HepG2 (cell line): ENCODE measurements around the gene OLR1. TPM values are rescaled to one million over a fixed set of nuclear protein-coding genes. Genes with fewer than 3 reads are reported as not detected.

Experiments used
- ATF1 ChIP-seq: IDR thresholded peaks from 2 replicates; pipeline ENCODE4 v1.6.1; 2016; ENCODE audit warnings: mild to moderate bottlenecking, control low read depth
- ATF7 ChIP-seq, 2 experiments: fragments of 450-650 bp in 1 of 2; sonication (generic) in 1 of 2; formaldehyde crosslinking in 1 of 2; IDR thresholded peaks; 2 replicates each; pipeline versions ENCODE4 v1.4.0 to v1.6.1; 2016 to 2020; ENCODE audit warnings: antibody characterized with exemption in 1 of 2, mild to moderate bottlenecking in 1 of 2, missing genetic modification reagents in 1 of 2
- BORCS8-MEF2B ChIP-seq: sonication (generic); formaldehyde crosslinking; IDR thresholded peaks from 2 replicates; pipeline ENCODE4 v1.8.0; 2022; ENCODE audit warnings: mild to moderate bottlenecking, missing genetic modification reagents
- CEBPB ChIP-seq: IDR thresholded peaks from 2 replicates; pipeline ENCODE4 v1.6.1; 2011; ENCODE audit warnings: low read depth, low read length, improper control_type of control experiment, borderline replicate concordance
- CREB1 ChIP-seq, 2 experiments: fragments of 450-650 bp in 1 of 2; IDR thresholded peaks; 2 replicates each; pipeline ENCODE4 v1.6.1; 2016 to 2017; ENCODE audit warnings: control low read depth in 1 of 2, mild to moderate bottlenecking in 1 of 2, missing compliant biosample characterization in 1 of 2, missing genetic modification characterization in 1 of 2
- GABPB1 ChIP-seq: IDR thresholded peaks from 2 replicates; pipeline ENCODE4 v1.6.1; 2016; ENCODE audit warnings: mild to moderate bottlenecking, missing genetic modification reagents, moderate library complexity, missing compliant biosample characterization
- KLF16 ChIP-seq, 2 experiments: sonication (generic) in 1 of 2; formaldehyde crosslinking in 1 of 2; IDR thresholded peaks; 2 replicates each; pipeline versions ENCODE4 v1.6.1 to v1.8.0; 2016 to 2023; ENCODE audit warnings: missing genetic modification reagents in 2 of 2, missing compliant biosample characterization in 1 of 2
- NONO ChIP-seq, 2 experiments: fragments of 450-650 bp in 1 of 2; sonication (generic) in 1 of 2; formaldehyde crosslinking in 1 of 2; IDR thresholded peaks in 1 of 2; conservative IDR thresholded peaks in 1 of 2; 2 replicates each; pipeline versions ENCODE4 v1.6.1 to v1.8.0; 2017 to 2022; ENCODE audit warnings: mild to moderate bottlenecking in 1 of 2, missing genetic modification reagents in 1 of 2, moderate library complexity in 1 of 2
- PHF8 ChIP-seq: sonication (generic); formaldehyde crosslinking; IDR thresholded peaks from 2 replicates; pipeline ENCODE4 v1.5.0; 2020; ENCODE audit warnings: missing genetic modification reagents
- RBFOX2 ChIP-seq: fragments of 200-400 bp; formaldehyde crosslinking; IDR thresholded peaks from 2 replicates; pipeline ENCODE4 v1.6.1; 2017; ENCODE audit warnings: low read depth, mild to moderate bottlenecking, low read length
- SIN3A ChIP-seq: IDR thresholded peaks from 2 replicates; pipeline ENCODE4 v1.6.1; 2011; ENCODE audit warnings: low read depth, mild to moderate bottlenecking, control low read depth, low read length, borderline replicate concordance
- SRSF1 ChIP-seq: fragments of 200-400 bp; formaldehyde crosslinking; optimal IDR thresholded peaks from 2 replicates; pipeline ENCODE3; 2017; ENCODE audit warnings: mild to moderate bottlenecking, low read depth, low read length, moderate library complexity
- ZNF230 ChIP-seq: sonication (generic); formaldehyde crosslinking; IDR thresholded peaks from 2 replicates; pipeline ENCODE4 v1.4.0; 2020; ENCODE audit warnings: mild to moderate bottlenecking, missing genetic modification reagents
- ZNF501 ChIP-seq: sonication (generic); formaldehyde crosslinking; IDR thresholded peaks from 2 replicates; pipeline ENCODE4 v1.5.1; 2020; ENCODE audit warnings: mild to moderate bottlenecking, moderate library complexity, missing genetic modification reagents
- ZNF558 ChIP-seq: sonication (generic); formaldehyde crosslinking; IDR thresholded peaks from 2 replicates; pipeline ENCODE4 v1.9.0; 2022; ENCODE audit warnings: mild to moderate bottlenecking, missing genetic modification reagents, borderline replicate concordance
- polyA plus RNA-seq, 8 experiments: library from polyadenylated mRNA; depleted of rRNA in 3 of 8; stranded (reverse) in 7 of 8; unstranded in 1 of 8; fragments of >200 nt; fragmentation: Illumina TruSeq in 4 of 8; extraction: Trizol in 4 of 8; gene quantifications; 2 replicates each; pipeline versions ENCODE4 v1.2.1 to v1.2.3, GENCODE V29; 2011 to 2016; ENCODE audit warnings: low read depth in 4 of 8, missing spikeins in 1 of 8, mixed read lengths in 1 of 8; ENCODE audit not compliant: insufficient read depth in 1 of 8
- total RNA-seq, 5 experiments: library from RNA; depleted of rRNA; stranded (reverse); fragments of >200 nt; fragmentation: Illumina TruSeq; extraction: Trizol; gene quantifications; 2 replicates each; pipeline ENCODE4 v1.2.3, GENCODE V29; 2016; ENCODE audit warnings: low read depth in 1 of 5
- TF ChIP-seq, protein P1 (sequence below): sonication (generic); formaldehyde crosslinking; IDR thresholded peaks from 2 replicates; pipeline ENCODE4 v1.8.0; 2022; ENCODE audit warnings: missing genetic modification reagents, low read depth, mild to moderate bottlenecking, borderline replicate concordance
- TF ChIP-seq, protein P2 (sequence below): sonication (generic); formaldehyde crosslinking; IDR thresholded peaks from 2 replicates; pipeline ENCODE4; 2020; ENCODE audit warnings: missing genetic modification reagents, mild to moderate bottlenecking, borderline replicate concordance
- TF ChIP-seq, protein P3 (sequence below): sonication (generic); formaldehyde crosslinking; IDR thresholded peaks from 2 replicates; pipeline ENCODE4 v1.9.0; 2022; ENCODE audit warnings: missing genetic modification reagents, mild to moderate bottlenecking, borderline replicate concordance
- TF ChIP-seq, protein P4 (sequence below): sonication (generic); formaldehyde crosslinking; IDR thresholded peaks from 2 replicates; pipeline ENCODE4 v1.5.0; 2020; ENCODE audit warnings: mild to moderate bottlenecking, missing genetic modification reagents, borderline replicate concordance

OLR1 gene
- total and polyA plus RNA-seq, 2 of the 13 experiments (the other 11 are each of a cell fraction or from before 2014, with no cell fraction given), result not detected

DNA sequence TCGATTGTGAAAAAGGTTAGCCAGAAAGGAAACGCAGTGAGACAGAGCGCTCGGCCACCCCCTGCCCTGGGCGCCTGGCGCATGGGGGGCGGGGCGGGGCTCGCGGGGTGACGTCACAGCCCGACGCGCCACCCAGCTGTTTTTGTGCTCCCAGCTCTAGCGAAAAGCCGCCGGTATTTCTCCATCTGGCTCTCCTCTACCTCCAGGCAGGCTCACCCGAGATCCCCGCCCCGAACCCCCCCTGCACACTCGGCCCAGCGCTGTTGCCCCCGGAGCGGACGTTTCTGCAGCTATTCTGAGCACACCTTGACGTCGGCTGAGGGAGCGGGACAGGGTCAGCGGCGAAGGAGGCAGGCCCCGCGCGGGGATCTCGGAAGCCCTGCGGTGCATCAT lies 40.8 kb upstream of the OLR1 start, which contains the start of gene GABARAPL1 (continued):
- TF ChIP-seq, protein P1, sequence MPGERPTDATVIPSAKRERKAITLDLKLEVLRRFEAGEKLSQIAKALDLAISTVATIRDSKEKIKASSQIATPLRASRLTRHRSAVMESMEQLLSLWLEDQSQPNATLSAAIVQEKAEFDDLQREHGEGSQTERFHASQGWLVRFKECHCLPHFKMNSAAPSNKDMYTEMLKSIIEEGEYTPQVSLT, result 0 out of 2 replicates have a peak, but pooled peaks have one; percentile 38
- TF ChIP-seq RBFOX2 (peak; percentile 65), CEBPB (peak; percentile 0; the same call in 1 of the 2 replicates), NONO (IDR thresholded peaks at IDR 0.05) (no peak), NONO (CRISPR knock-in tag; conservative IDR thresholded peaks at IDR 0.05) (0 out of 2 replicates have a peak, but pooled peaks have one; percentile 10), SIN3A (peak; percentile 81; the same call in 1 of the 2 replicates), ATF1 (peak; percentile 91), ZNF558 (peak; percentile 30; the same call in 1 of the 2 replicates), SRSF1 (no peak), BORCS8-MEF2B (peak; percentile 9; the same call in 1 of the 2 replicates), PHF8 (CRISPR knock-in tag) (0 out of 2 replicates have a peak, but pooled peaks have one; percentile 51), CREB1 (IDR thresholded peaks at IDR 0.05) (peak; percentile 99), CREB1 (CRISPR knock-in tag; IDR thresholded peaks at IDR 0.05) (peak; percentile 84), GABPB1 (CRISPR knock-in tag) (peak; percentile 51; the same call in 1 of the 2 replicates), KLF16 (CRISPR knock-in tag; IDR thresholded peaks at IDR 0.05) (peak in 1 of 2 experiments; percentile 1; a peak in 1 of 4 replicates), ZNF230 (CRISPR knock-in tag) (0 out of 2 replicates have a peak, but pooled peaks have one; percentile 16), ZNF501 (CRISPR knock-in tag) (no peak), ATF7 (IDR thresholded peaks at IDR 0.05) (peak; percentile 79), ATF7 (CRISPR knock-in tag; IDR thresholded peaks at IDR 0.05) (0 out of 2 replicates have a peak, but pooled peaks have one; percentile 37)
- TF ChIP-seq, protein P2, sequence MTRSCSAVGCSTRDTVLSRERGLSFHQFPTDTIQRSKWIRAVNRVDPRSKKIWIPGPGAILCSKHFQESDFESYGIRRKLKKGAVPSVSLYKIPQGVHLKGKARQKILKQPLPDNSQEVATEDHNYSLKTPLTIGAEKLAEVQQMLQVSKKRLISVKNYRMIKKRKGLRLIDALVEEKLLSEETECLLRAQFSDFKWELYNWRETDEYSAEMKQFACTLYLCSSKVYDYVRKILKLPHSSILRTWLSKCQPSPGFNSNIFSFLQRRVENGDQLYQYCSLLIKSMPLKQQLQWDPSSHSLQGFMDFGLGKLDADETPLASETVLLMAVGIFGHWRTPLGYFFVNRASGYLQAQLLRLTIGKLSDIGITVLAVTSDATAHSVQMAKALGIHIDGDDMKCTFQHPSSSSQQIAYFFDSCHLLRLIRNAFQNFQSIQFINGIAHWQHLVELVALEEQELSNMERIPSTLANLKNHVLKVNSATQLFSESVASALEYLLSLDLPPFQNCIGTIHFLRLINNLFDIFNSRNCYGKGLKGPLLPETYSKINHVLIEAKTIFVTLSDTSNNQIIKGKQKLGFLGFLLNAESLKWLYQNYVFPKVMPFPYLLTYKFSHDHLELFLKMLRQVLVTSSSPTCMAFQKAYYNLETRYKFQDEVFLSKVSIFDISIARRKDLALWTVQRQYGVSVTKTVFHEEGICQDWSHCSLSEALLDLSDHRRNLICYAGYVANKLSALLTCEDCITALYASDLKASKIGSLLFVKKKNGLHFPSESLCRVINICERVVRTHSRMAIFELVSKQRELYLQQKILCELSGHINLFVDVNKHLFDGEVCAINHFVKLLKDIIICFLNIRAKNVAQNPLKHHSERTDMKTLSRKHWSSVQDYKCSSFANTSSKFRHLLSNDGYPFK, result peak; percentile 3; the same call in 1 of the 2 replicates
- TF ChIP-seq, protein P3, sequence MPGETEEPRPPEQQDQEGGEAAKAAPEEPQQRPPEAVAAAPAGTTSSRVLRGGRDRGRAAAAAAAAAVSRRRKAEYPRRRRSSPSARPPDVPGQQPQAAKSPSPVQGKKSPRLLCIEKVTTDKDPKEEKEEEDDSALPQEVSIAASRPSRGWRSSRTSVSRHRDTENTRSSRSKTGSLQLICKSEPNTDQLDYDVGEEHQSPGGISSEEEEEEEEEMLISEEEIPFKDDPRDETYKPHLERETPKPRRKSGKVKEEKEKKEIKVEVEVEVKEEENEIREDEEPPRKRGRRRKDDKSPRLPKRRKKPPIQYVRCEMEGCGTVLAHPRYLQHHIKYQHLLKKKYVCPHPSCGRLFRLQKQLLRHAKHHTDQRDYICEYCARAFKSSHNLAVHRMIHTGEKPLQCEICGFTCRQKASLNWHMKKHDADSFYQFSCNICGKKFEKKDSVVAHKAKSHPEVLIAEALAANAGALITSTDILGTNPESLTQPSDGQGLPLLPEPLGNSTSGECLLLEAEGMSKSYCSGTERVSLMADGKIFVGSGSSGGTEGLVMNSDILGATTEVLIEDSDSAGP (CRISPR knock-in tag), result peak; percentile 18; the same call in 1 of the 2 replicates
- TF ChIP-seq, protein P4, sequence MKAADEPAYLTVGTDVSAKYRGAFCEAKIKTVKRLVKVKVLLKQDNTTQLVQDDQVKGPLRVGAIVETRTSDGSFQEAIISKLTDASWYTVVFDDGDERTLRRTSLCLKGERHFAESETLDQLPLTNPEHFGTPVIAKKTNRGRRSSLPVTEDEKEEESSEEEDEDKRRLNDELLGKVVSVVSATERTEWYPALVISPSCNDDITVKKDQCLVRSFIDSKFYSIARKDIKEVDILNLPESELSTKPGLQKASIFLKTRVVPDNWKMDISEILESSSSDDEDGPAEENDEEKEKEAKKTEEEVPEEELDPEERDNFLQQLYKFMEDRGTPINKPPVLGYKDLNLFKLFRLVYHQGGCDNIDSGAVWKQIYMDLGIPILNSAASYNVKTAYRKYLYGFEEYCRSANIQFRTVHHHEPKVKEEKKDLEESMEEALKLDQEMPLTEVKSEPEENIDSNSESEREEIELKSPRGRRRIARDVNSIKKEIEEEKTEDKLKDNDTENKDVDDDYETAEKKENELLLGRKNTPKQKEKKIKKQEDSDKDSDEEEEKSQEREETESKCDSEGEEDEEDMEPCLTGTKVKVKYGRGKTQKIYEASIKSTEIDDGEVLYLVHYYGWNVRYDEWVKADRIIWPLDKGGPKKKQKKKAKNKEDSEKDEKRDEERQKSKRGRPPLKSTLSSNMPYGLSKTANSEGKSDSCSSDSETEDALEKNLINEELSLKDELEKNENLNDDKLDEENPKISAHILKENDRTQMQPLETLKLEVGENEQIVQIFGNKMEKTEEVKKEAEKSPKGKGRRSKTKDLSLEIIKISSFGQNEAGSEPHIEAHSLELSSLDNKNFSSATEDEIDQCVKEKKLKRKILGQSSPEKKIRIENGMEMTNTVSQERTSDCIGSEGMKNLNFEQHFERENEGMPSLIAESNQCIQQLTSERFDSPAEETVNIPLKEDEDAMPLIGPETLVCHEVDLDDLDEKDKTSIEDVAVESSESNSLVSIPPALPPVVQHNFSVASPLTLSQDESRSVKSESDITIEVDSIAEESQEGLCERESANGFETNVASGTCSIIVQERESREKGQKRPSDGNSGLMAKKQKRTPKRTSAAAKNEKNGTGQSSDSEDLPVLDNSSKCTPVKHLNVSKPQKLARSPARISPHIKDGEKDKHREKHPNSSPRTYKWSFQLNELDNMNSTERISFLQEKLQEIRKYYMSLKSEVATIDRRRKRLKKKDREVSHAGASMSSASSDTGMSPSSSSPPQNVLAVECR (CRISPR knock-in tag), result peak; percentile 12; the same call in 1 of the 2 replicates
